Stimulated activated naive CD4-positive, alpha-beta T cell (primary cell): ENCODE measurements around the gene CALML6.
"Not testable (repeated sequence)": the region's sequence is repeated elsewhere in the genome, so short reads cannot be mapped to it uniquely, and the experiment has no call there.

ENCODE experiments used
- DNase-seq, 6 experiments: peaks; one replicate each; lab custom pipeline; 2025; lab: John Stamatoyannopoulos, UW

CALML6 gene, protein sequence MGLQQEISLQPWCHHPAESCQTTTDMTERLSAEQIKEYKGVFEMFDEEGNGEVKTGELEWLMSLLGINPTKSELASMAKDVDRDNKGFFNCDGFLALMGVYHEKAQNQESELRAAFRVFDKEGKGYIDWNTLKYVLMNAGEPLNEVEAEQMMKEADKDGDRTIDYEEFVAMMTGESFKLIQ

DNA sequence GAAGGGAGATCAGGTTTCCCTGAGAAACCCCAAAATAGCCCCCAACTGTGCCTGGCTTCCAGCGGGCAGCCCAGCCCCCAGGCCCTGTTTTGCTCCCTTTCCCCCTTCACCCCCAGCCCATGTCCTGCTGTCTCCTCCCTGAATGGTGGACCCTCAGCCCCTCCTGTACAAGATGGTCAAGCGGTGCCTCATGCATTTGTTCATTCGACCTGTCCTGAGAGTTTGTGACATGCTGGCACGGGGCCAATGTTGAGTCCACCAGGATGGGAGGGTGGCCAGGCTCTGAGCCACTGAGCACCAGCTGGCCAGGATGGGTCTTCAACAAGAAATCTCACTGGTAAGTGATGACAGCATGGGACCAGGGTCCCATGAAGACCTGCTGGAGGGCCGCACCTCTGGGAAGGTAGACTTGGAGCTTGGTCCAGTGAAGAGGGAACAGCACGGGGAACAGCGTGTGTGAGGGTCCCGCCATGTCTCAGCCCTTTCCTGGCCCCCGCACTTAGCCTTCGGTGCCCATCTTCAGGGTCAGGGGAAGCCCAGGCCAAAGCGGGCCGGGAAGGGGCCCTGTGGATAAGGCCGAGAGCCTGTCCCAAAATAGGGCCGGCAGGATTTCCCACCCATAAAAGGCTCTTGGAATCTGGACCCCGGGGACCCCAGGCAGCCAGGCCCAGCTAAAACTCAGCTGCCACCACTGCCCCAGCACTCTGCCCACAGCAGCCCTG lies at the start of gene CALML6:
Gene CALML6, plus strand, starts transcription at position 290 of the 722 bp plus-strand sequence. Its CDS starts 21 bp downstream, at position 311.
- no peak for DNase-seq

DNA sequence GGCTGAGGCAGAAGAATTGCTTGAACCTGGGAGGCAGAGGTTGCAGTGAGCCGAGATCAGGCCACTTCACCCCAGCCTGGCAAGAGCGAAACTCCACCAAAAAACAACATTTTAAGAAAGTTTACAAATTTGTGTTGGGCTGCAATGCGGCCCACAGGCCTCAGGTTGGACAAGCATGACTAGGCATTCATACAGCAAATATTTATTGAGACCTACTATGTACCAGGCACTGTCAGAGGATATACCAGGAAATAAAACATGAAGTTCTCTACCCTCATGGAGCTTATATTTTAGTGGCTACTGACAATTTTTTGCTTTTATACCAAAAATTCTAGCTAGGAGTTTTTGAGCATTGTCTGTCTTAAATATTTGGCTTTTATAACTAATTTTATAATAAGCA lies 47.9 kb upstream of the CALML6 start:
- no peak for DNase-seq

DNA sequence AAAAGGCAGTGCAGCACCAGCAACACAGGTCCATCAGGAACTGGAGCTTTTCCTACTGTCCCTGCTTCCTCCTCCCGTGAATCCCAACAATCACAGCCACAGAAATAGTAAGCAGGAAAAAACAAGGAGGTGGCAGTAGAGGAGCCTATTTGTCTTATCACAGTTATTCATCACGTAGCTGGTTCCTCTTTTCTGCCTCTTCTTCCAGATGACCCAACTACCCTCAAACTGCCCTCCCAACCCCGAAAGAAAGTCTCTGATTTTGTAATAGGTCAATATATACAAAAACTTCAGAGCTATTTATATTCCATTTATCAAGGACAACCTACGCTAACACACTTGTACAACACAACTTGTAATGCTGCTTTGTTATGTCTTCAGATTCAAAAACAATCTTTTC lies 45.6 kb upstream of the CALML6 start:
- no peak for DNase-seq

DNA sequence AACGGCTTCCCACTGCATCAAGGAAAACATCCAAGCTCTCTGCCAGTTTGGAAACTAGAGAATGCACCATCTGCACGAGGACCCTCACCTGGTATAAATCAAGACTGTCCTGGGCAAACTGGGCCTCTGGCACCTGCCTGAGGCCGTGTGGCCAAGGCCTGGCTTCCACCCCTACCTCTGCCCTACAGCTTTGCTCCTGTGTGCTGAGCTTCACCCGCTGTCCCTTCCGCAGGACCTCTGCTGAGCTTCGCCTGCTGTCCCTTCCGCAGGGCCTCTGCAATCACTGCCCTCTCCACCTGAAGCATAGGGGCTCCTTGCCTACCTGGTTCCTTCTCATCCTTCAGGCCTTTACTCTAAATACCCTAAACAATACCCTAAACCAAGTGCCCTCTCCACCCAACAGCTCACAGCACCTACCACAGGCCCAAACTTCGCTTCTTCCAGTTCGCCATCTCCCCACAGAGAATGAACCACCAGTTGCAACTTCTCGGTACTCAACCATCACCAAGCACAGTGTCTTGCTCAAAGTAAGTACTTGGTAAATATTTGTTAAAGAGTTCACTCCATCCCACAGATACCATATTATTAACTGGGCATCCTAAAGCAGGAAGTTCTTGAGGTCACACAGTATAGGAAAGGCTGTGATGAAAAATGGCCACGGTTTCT lies 42.6 kb upstream of the CALML6 start:
- no peak for DNase-seq

DNA sequence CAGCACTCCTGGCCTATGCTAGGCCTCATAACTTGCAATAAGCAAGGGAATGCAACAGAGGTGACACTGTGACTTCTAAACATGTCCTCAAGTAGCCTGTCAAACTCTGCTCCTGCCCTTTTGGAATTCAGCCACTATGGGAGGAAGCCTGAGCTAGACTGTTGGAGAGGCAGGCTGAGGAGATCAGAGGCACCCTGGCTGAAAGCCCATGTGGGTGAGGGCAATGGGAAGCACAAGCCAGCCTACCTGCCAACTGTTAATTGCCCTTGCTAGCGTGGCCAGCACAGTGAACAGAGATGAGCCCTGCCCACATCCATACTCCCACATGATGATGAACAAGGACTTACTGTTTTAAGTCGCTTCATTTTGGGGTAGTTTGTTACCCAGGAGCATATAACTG lies 41.9 kb upstream of the CALML6 start:
- no peak for DNase-seq

DNA sequence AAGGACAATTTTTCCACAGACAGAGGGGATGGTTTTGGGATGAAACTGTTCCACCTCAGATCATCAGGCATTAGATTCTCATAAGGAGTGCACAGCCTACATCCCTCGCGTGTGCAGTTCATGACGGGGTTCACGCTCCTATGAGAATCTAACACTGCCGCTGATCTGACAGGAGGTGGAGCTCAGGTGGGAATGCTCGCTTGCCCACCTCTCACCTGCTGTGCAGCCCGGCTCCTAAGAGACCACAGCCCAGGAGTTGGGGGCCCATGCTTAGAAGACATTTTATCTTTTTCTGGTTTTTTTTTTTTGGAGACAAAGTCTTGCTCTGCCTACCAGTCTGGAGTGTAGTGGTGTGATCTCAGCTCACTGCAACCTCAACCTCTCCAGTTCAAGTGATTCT lies 40.2 kb upstream of the CALML6 start:
- no peak for DNase-seq

DNA sequence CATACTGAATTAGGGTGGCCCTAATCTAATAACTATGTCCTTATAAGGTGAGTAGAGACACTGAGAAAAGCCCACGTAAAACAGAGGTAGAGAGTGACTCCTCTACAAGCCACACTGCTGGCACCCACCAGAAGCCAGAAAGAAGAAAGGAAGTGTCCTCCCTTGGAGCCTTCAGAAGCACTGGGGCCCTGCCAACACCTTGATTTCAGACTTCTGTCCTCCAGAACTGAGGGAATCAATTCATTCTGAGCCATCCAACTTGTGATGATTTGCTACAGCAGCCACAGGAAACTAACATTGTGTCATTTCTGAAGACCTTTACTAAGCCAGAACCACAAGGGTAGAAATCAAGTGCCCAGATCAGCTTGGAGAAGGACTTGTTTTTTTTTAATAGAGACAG lies 39.1 kb upstream of the CALML6 start:
- no peak for DNase-seq

DNA sequence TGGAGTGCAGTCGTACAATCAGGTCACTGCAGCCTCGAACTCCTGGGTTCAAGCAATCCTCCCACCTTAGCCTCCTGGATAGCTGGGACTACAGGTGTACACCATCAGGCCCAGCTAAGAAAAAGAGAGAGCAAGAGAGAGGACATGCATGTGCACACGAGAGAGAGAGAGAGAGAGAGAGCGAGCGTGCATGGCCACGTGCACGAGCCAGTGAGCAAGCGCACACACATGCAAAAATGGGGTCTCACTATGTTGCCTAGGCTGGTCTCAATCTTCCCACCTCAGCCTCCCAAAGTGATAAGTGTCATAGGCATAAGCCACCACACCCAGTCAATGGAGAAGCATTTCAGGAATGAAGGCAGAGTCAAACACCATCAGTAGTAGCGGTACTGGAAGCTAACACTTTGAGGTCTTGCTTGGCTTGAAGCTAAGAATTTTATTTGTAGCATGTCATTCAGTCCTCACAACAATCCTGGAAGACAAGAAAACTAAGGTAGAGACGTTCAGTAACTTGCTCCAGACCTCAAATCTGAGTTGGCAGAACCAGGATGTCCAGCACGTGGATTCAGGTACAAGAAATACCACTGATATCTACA lies 38.6 kb upstream of the CALML6 start:
- no peak for DNase-seq

DNA sequence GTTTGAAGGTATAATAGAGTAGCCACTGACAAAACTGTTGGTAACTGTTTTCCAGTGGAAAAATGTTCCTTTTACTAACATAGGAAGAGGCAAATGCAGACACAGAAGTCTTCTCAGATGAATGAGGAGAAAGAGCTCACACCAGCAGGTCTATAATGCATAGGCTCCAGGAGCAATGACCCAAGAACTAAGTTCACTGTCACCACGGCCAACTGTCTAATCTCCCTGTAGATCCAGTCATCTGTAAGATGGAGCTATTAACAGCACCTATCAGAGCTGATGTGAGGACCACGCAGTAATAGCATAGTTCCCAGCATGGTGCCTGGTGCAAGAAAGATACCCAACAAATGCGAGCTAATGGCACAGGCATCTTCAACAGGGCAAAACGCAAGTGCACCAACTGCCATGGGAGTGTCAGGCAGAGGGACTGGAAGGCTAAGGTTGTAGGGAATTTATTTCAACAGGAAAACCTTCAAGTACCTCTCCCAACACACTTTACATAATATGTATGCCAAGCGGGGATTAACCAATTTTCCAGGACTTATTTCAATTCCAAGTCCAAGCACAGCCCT lies 37.1 kb upstream of the CALML6 start:
- DNase-seq = no peak

DNA sequence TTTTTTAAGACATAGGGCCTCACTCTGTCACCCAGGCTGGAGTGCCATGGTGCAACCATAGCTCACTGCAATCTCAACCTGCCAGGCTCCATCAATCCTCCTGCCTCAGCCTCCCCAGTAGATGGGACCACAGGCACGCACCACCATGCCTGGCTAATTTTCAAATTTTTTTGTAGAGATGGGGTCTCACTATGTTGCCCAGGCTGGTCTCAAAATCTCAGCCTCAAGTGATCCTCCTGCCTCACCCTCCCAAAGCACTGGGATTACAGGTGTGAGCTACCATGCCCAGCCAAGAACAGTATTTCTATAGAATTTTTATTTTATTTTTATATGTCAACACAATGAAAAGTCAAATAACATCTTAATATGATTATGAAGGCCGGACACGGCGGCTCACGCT lies 35.1 kb upstream of the CALML6 start:
- no peak for DNase-seq

DNA sequence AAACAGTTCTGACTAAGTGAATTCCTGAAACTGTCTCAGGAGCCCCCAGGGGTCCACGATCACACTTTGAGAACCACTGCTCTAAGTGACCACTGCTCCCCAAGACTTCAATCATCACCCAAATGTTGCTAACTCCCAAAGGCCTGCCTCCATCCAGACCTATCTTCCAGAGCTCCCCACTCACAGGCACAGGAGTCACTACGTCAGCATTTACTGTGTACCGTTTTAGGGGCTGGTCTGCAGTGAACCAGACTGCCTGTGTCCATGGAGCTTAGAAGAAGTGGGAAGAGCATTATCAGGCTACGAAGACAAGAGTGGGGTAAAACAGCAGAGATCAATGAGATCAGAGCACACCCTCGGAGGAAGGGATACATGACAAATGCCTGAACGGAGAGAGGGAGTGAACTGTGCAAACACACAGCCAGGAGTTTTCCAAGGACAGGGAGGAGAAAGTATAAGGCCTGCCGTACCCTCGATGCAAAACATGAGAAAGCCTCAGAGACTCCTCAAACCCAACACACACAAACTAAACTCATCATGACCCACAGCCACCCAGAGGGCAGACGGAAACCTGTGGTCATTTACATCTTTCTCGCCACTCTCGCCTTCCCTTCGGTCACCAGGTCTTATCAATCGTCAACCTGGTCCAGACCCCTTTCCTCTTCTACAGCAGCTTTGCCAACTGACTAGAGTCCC lies 34.3 kb upstream of the CALML6 start:
- no peak for DNase-seq

DNA sequence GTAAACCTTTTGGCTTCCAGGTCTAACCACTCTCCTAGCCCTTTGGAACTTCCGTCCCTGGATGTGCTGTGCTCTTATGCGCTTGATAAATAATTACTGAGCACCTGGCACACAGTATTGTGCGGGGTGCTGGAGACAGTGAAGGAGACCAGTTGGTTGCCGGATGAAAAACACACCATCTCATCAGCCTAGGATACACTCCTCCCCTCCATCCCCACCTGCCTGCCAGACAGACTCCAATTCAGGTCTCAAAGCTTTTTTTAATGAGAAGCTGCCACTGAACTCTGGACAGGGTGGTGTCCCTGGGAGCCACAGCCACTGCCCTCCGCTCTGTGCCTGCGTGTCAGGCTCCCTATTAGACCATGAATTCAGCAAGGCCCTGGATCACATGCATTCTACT lies 33.3 kb upstream of the CALML6 start:
- DNase-seq = no peak

DNA sequence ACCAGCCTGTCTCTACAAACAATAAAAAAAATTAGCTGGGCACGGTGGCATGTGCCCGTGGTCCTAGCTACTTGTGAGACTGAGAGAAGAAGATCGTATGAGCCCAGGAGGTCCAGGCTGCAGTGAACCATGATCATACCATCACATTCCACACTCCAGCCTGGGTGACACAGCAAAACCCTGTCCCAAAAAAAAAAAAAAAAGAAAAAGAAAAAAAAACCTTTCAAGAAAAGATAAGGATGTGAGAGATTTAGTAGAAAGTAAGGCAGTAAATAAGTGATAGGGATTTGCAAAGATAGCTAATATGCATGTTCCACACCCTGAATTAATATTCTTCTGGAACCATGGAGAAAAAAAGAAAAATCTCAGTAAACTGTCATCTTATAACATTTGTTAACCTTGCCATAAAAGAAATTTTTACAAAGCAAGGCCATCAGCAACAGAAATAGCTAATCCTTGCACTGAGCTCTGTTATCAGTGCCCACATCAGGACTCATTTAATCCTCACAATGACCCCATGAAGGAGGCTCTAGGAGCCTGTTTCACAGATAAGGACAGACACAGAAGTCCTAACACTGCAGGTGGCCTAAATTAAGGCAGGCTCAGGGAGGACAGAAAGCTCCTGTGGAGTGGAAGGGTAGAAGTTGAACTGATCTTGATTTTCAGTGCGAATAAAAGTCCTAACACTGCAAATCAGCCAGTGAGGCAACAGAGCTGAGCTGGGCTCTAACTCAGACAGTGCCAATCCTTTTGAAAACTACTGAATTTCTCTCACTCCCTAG lies 31.8 kb upstream of the CALML6 start:
- no peak for DNase-seq

DNA sequence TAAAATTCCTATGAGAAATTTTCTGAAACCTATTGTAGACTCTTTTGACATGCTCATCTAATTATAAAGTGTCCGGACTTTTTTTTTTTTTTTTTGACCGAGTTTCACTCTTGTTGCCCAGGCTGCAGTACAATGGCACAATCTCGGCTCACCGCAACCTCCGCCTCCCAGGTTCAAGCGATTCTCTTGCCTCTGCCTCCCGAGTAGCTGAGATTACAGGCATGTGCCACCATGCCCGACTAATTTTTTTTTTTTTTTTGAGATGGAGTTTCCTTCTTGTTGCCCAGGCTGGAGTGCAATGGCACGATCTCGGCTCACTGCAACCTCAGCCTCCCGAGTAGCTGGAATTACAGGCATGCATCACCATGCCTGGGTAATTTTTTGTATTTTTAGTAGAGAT lies 31.2 kb upstream of the CALML6 start:
- not testable (repeated sequence) for DNase-seq

DNA sequence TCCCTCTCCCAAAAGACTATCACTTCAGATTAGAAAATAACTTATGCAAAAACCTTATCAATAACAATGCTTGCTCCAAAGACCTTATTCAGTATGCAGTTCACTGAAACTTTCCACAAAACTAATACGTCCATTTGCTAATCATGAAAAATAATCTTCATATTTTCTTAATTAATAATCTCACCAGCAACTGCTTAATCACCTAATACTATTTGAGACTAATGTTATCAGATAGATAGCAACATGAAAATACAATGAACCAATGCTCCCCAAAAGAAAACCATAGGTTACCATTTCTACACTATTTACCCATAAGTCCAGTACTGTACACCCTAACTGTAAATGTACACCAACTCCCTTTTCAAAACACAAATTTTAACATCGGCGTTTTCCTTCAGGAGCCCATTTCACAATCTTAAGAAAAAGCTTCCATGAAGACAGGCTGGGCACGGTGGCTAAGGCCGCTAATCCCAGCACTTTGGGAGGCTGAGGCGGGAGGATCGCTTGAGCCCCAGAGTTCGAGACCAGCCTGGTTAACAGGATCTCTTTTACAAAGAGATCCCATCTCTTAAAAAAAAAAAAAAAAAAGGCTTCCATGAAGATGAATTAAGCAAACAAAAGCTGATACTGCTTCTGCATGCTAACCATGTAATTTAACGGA lies 25.8 kb upstream of the CALML6 start:
- DNase-seq = no peak

DNA sequence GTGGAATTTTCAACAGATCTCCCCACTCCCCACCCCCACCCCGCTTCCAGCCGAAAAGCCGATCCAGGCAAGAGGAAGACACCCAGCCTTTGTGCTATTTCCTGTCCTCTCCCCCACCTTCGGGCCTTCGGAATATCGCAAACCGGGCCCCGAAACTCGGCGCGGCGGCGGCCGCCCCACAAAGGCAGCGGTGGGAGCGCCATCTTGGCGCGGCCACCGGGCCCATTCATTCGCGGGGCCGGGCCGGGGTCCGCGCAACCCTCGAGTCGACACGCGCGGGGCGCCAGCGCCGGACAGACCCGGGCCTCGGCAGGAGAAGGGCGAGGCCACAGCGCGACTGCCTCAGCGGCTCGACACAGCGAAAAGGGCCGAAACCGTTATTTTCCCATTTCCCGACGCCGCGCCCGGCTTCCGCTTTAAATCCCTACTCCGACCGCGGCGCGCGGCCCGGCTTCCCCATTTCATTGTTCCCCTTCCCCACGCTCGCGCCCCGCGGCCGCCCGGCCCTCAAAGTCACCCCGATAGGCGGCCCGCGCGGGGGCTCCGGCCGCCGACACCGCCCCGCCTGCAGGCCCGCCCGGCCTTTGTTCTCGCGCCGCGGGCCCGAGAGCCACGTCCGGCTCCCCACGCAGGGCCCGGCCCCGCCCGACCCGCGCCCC lies 25.1 kb upstream of the CALML6 start:
- peak in 4 of 6 experiments; percentile 42 to 67 (median 48) for DNase-seq

DNA sequence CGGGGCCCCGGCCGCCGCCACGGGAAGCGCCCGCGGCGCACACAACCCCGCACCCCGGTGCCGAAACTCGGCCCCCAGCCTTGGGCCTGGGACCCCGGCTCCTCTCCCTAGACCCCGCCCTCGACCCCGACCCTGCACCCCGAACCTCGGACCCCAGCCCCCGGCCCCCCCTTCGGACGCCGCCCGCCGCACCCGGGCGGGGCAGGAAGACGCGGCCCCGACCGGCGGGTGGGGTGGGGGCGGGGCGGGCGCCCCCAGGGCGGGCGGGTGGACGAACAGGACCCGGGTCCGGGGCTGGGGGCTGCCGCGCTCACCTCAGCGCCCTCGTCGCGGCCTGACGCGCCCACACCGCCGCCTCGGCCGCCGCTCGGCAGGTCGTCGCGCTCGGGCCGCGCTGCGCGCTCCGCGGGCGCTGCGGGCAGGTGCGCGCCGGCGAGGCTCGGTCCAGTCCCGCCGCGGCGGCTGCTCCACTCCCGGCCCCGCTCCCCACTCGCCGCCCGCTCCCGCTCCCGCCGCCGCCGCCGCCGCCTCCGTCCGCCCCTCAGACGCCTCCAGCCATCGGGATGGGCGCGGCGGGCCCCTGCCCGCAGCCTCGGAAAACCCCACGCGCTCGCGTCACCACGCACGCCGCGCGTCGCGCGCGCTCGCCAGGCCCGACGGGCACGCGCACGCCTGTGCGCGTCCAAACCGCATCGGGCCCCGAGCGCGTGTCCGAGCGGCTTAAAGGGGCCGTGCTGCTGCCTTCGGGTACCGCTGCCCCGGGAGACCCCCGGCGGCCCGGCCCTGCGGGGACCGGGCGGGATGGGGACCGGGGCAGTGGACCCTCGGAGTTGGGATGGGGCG lies 24.3 kb upstream of the CALML6 start, which contains the start of gene GNB1:
Gene GNB1, minus strand, starts transcription at position 582 of the 843 bp plus-strand sequence. CDS start 65,634 bp downstream, outside the sequence.
- DNase-seq = peak; percentile 79 to 99 (median 88)

DNA sequence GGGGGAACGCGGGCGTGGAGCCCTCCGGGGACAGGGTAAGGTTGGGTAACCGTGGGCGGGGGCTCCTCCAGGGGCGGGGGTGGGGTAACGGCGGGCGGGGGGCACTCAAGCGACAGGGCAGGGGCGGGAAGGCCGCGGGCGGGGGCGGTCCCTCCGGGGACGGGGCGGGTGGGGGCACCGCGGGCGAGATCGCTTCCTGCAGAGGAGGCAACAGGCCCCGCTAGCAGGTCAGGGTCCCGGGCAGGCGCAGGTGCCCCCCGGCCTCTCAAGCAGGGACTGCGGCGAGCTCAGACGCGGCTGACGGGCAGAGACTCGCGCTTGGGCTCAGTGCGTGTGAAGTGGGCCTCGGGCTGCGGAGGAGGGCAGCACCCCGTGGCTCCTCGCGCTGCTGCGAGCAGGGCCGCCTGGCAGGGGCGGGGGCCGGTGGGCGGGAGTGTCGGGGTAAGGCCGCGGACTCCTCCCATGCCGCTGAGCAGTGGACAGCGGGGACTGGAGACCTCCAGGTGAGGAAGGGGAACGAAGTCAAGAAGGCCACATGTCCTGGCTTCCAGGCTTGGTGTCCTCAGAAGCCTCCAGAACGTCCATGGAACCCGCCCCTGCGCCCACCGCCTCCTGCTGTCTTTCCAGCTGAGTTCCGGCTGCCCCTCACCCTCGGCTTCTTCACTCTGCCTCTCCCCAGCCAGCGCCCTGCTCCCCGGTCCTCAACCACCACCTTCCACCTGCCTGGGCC lies 23.5 kb upstream of the CALML6 start:
- DNase-seq = peak; percentile 76 to 99 (median 90)
